ENCODE results near the gene NR1D1. TPM values are rescaled to one million over a fixed set of nuclear protein-coding genes. Genes with fewer than 3 reads are reported as not detected.
A peak's percentile ranks its signal among the peaks of the same experiment; 100 is the strongest.

Gene NR1D1
- total and polyA plus RNA-seq, 2 of the 13 experiments (the other 11 are each of a cell fraction or from before 2014, with no cell fraction given) = 2.1 to 2.7 TPM

GRCh38 chr17:40111221-40112128 is 11.1 kb upstream of the NR1D1 start (continued):
- TF ChIP-seq, protein P1, sequence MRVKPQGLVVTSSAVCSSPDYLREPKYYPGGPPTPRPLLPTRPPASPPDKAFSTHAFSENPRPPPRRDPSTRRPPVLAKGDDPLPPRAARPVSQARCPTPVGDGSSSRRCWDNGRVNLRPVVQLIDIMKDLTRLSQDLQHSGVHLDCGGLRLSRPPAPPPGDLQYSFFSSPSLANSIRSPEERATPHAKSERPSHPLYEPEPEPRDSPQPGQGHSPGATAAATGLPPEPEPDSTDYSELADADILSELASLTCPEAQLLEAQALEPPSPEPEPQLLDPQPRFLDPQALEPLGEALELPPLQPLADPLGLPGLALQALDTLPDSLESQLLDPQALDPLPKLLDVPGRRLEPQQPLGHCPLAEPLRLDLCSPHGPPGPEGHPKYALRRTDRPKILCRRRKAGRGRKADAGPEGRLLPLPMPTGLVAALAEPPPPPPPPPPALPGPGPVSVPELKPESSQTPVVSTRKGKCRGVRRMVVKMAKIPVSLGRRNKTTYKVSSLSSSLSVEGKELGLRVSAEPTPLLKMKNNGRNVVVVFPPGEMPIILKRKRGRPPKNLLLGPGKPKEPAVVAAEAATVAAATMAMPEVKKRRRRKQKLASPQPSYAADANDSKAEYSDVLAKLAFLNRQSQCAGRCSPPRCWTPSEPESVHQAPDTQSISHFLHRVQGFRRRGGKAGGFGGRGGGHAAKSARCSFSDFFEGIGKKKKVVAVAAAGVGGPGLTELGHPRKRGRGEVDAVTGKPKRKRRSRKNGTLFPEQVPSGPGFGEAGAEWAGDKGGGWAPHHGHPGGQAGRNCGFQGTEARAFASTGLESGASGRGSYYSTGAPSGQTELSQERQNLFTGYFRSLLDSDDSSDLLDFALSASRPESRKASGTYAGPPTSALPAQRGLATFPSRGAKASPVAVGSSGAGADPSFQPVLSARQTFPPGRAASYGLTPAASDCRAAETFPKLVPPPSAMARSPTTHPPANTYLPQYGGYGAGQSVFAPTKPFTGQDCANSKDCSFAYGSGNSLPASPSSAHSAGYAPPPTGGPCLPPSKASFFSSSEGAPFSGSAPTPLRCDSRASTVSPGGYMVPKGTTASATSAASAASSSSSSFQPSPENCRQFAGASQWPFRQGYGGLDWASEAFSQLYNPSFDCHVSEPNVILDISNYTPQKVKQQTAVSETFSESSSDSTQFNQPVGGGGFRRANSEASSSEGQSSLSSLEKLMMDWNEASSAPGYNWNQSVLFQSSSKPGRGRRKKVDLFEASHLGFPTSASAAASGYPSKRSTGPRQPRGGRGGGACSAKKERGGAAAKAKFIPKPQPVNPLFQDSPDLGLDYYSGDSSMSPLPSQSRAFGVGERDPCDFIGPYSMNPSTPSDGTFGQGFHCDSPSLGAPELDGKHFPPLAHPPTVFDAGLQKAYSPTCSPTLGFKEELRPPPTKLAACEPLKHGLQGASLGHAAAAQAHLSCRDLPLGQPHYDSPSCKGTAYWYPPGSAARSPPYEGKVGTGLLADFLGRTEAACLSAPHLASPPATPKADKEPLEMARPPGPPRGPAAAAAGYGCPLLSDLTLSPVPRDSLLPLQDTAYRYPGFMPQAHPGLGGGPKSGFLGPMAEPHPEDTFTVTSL (CRISPR knock-in tag; IDR thresholded peaks at IDR 0.05; ENCODE audit: borderline replicate concordance) = peak; percentile 62; the same call in 1 of the 2 replicates
- TF ChIP-seq STAG1 (CRISPR knock-in tag; IDR thresholded peaks at IDR 0.05) (peak; percentile 90), ZNF576 (CRISPR knock-in tag; IDR thresholded peaks at IDR 0.05) (no peak), ZNF646 (CRISPR knock-in tag; IDR thresholded peaks at IDR 0.05) (no peak), ZNF496 (CRISPR knock-in tag; IDR thresholded peaks at IDR 0.05; ENCODE audit: insufficient replicate concordance) (no peak), YY1 (IDR thresholded peaks at IDR 0.05; ENCODE audit: insufficient read depth, insufficient replicate concordance, low read depth, low read length) (peak; percentile 41), TBX3 (IDR thresholded peaks at IDR 0.05; ENCODE audit: borderline replicate concordance) (peak; percentile 41; the same call in 1 of the 2 replicates), PRDM4 (CRISPR knock-in tag; IDR thresholded peaks at IDR 0.05; ENCODE audit: borderline replicate concordance) (no peak)
- TF ChIP-seq, protein P2, sequence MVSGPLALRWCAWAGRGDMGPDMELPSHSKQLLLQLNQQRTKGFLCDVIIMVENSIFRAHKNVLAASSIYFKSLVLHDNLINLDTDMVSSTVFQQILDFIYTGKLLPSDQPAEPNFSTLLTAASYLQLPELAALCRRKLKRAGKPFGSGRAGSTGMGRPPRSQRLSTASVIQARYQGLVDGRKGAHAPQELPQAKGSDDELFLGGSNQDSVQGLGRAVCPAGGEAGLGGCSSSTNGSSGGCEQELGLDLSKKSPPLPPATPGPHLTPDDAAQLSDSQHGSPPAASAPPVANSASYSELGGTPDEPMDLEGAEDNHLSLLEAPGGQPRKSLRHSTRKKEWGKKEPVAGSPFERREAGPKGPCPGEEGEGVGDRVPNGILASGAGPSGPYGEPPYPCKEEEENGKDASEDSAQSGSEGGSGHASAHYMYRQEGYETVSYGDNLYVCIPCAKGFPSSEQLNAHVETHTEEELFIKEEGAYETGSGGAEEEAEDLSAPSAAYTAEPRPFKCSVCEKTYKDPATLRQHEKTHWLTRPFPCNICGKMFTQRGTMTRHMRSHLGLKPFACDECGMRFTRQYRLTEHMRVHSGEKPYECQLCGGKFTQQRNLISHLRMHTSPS (CRISPR knock-in tag; IDR thresholded peaks at IDR 0.05; ENCODE audit: low read depth) = 0 out of 2 replicates have a peak, but pooled peaks have one; percentile 32
